HepG2 (cell line): Measurements from ENCODE around the gene IFI30. TPM values are rescaled to one million over a fixed set of nuclear protein-coding genes. Genes with fewer than 3 reads are reported as not detected.

Experiments used
- ATAC-seq: fragments of 200-7000 bp; cut with Tn5 transposase; 3 replicates; pipeline ENCODE4 v1.9.1; 2020; ENCODE audit warnings: mild to moderate bottlenecking, moderate library complexity
- BruUV-seq: library from RNA; stranded (reverse); fragments of 400-500 nt; replicated peaks from 2 replicates; lab custom pipeline; 2021; lab: Mats Ljungman, UMichigan
- CTCF ChIA-PET: fragments of 300-600 bp; formaldehyde crosslinking; extraction: SDS; loops from one replicate; lab custom pipeline; 2021; ENCODE audit warnings: low total read pairs, inconsistent platforms, low intra/inter-chr PET ratio; lab: Yijun Ruan, JAX
- POLR2A ChIA-PET: fragments of 350-600 bp; sonication (Branson Sonifier 250); formaldehyde crosslinking; loops from one replicate; lab custom pipeline; 2020; ENCODE audit warnings: antibody characterized with exemption, inconsistent platforms; lab: Yijun Ruan, JAX
- DNase-seq: peaks from one replicate; pipeline ENCODE4 v3.0.0-alpha.2; 2015; ENCODE audit warnings: low spot score
- FAIRE-seq: peaks from 3 replicates; lab custom pipeline; 2011; peaks lifted over from hg19 to GRCh38; lab: Jason Lieb, UNC
- H2AFZ ChIP-seq: one replicate; pipeline ENCODE4 v1.6.1; 2011; ENCODE audit warnings: low read length, inconsistent platforms
- H3K27ac ChIP-seq: fragments of 300-600 bp; 3 replicates; pipeline ENCODE4 v1.8.0; 2011; ENCODE audit warnings: mixed run types, mild to moderate bottlenecking, mixed read lengths, low read length, inconsistent platforms; ENCODE audit not compliant: insufficient read depth; ENCODE audit errors: extremely low read length
- H3K27me3 ChIP-seq, 2 experiments: fragments of 200-600 bp in 1 of 2; 2 replicates in 1 of 2; 3 replicates in 1 of 2; pipeline versions ENCODE4 v1.6.0 to v1.8.0; 2011; ENCODE audit warnings: low read length in 2 of 2, mild to moderate bottlenecking in 2 of 2, moderate library complexity in 2 of 2, inconsistent platforms in 1 of 2; ENCODE audit not compliant: insufficient read depth in 2 of 2, control insufficient read depth in 1 of 2
- H3K36me3 ChIP-seq, 2 experiments: fragments of 200-600 bp in 1 of 2; replicated peaks in 1 of 2; 2 replicates in 1 of 2; 3 replicates in 1 of 2; pipeline versions ENCODE4 v1.5.1 to v1.8.0; 2011; ENCODE audit warnings: low read length in 2 of 2, inconsistent platforms in 1 of 2; ENCODE audit not compliant: insufficient read depth in 2 of 2, control insufficient read depth in 1 of 2
- H3K4me1 ChIP-seq: 2 replicates; pipeline ENCODE4 v1.5.1; 2012; ENCODE audit warnings: low read length, inconsistent platforms; ENCODE audit not compliant: insufficient read depth
- H3K4me2 ChIP-seq: 2 replicates; pipeline ENCODE4 v1.6.0; 2011; ENCODE audit warnings: low read depth, low read length, inconsistent platforms
- H3K4me3 ChIP-seq, 3 experiments: fragments of 200-600 bp in 1 of 3; sonication (generic), shearing (Covaris generic) in 1 of 3; replicated peaks in 1 of 3; 2 replicates each; pipeline ENCODE4 v1.5.1; 2011 to 2016; ENCODE audit warnings: low read length in 3 of 3, inconsistent platforms in 2 of 3, low read depth in 2 of 3, mild to moderate bottlenecking in 2 of 3, control low read depth in 1 of 3, mixed read lengths in 1 of 3; ENCODE audit not compliant: insufficient read depth in 1 of 3
- H3K79me2 ChIP-seq: one replicate; pipeline ENCODE4 v1.6.1; 2011; ENCODE audit warnings: low read length, inconsistent platforms; ENCODE audit not compliant: insufficient read depth
- H3K9ac ChIP-seq: 2 replicates; pipeline ENCODE4 v1.6.0; 2011; ENCODE audit warnings: mild to moderate bottlenecking, low read depth, low read length, inconsistent platforms; ENCODE audit not compliant: insufficient read depth
- H3K9me3 ChIP-seq: 2 replicates; pipeline ENCODE4 v1.5.1; 2012; ENCODE audit warnings: mild to moderate bottlenecking, low read length
- H4K20me1 ChIP-seq: 2 replicates; pipeline ENCODE4 v1.6.0; 2011; ENCODE audit warnings: inconsistent platforms, mild to moderate bottlenecking, low read length, moderate library complexity; ENCODE audit not compliant: insufficient read depth
- ATF3 ChIP-seq: sonication (generic); formaldehyde crosslinking; IDR thresholded peaks from 2 replicates; pipeline ENCODE4 v1.4.0; 2020; ENCODE audit warnings: missing genetic modification reagents
- MATR3 ChIP-seq: sonication (generic); formaldehyde crosslinking; IDR thresholded peaks from 2 replicates; pipeline ENCODE4 v1.4.0; 2020; ENCODE audit warnings: missing genetic modification reagents
- PAF1 ChIP-seq: IDR thresholded peaks from 2 replicates; pipeline ENCODE4 v1.6.1; 2016; ENCODE audit warnings: missing genetic modification reagents, missing compliant biosample characterization
- PBX3 ChIP-seq: sonication (generic); formaldehyde crosslinking; IDR thresholded peaks from 2 replicates; pipeline ENCODE4 v1.8.1; 2023; ENCODE audit warnings: missing genetic modification reagents, inconsistent platforms, borderline replicate concordance
- RBAK ChIP-seq: sonication (generic); formaldehyde crosslinking; IDR thresholded peaks from 2 replicates; pipeline ENCODE4 v1.5.1; 2020; ENCODE audit warnings: mild to moderate bottlenecking, missing genetic modification reagents
- SCMH1 ChIP-seq: sonication (generic); formaldehyde crosslinking; IDR thresholded peaks from 2 replicates; pipeline ENCODE4 v1.9.0; 2021; ENCODE audit warnings: missing genetic modification reagents, mild to moderate bottlenecking, borderline replicate concordance
- SRSF9 ChIP-seq: fragments of 200-400 bp; formaldehyde crosslinking; IDR thresholded peaks from 2 replicates; pipeline ENCODE4 v1.6.1; 2018; ENCODE audit warnings: borderline replicate concordance, mild to moderate bottlenecking, low read depth, low read length; ENCODE audit not compliant: insufficient read depth, poor library complexity, severe bottlenecking
- TRAFD1 ChIP-seq: sonication (generic); formaldehyde crosslinking; IDR thresholded peaks from 2 replicates; pipeline ENCODE4 v1.5.1; 2020; ENCODE audit warnings: missing genetic modification reagents, mild to moderate bottlenecking, borderline replicate concordance
- ZFP62 ChIP-seq: sonication (generic); formaldehyde crosslinking; IDR thresholded peaks from 2 replicates; pipeline ENCODE4 v1.4.0; 2020; ENCODE audit warnings: missing genetic modification reagents
- ZKSCAN8 ChIP-seq: IDR thresholded peaks from 2 replicates; pipeline ENCODE4 v1.6.1; 2016; ENCODE audit warnings: borderline replicate concordance, missing genetic modification reagents, missing compliant biosample characterization
- ZNF20 ChIP-seq: sonication (generic); formaldehyde crosslinking; IDR thresholded peaks from 2 replicates; pipeline ENCODE4 v1.4.0; 2020; ENCODE audit warnings: mild to moderate bottlenecking, moderate library complexity, missing genetic modification reagents
- ZNF660 ChIP-seq: sonication (generic); formaldehyde crosslinking; IDR thresholded peaks from 2 replicates; pipeline ENCODE4 v1.5.1; 2020; ENCODE audit warnings: mild to moderate bottlenecking, low read depth, missing genetic modification reagents, borderline replicate concordance
- ZNF839 ChIP-seq: sonication (generic); formaldehyde crosslinking; IDR thresholded peaks from 2 replicates; pipeline ENCODE4 v1.4.0; 2020; ENCODE audit warnings: missing genetic modification reagents, mild to moderate bottlenecking, borderline replicate concordance
- ZSCAN30 ChIP-seq: sonication (generic); formaldehyde crosslinking; IDR thresholded peaks from 2 replicates; pipeline ENCODE4 v1.5.0; 2020; ENCODE audit warnings: mild to moderate bottlenecking, missing genetic modification reagents
- WGBS: methylation state at CpG from one replicate; pipeline ENCODE4 v1.1.6; 2017; ENCODE audit warnings: low lambda C conversion rate; 5-methylcytosine and 5-hydroxymethylcytosine counted together
- in situ Hi-C: cut with HindIII; loops from 2 replicates; pipeline ENCODE4 v1.10.0; 2017; ENCODE audit warnings: low pct_unique_long_range_greater_than_20kb; ENCODE audit not compliant: extremely low pct_ligation_motif_present
- intact Hi-C: fragments of 100-400 bp; cut with micrococcal nuclease; formaldehyde crosslinking; loops from one replicate; pipeline ENCODE4 v1.10.0; 2022; ENCODE audit not compliant: unreplicated experiment
- polyA plus RNA-seq, 8 experiments: library from polyadenylated mRNA; depleted of rRNA in 3 of 8; stranded (reverse) in 7 of 8; unstranded in 1 of 8; fragments of >200 nt; fragmentation: Illumina TruSeq in 4 of 8; extraction: Trizol in 4 of 8; gene quantifications; 2 replicates each; pipeline versions ENCODE4 v1.2.1 to v1.2.3, GENCODE V29; 2011 to 2016; ENCODE audit warnings: low read depth in 4 of 8, missing spikeins in 1 of 8, mixed read lengths in 1 of 8; ENCODE audit not compliant: insufficient read depth in 1 of 8
- total RNA-seq, 5 experiments: library from RNA; depleted of rRNA; stranded (reverse); fragments of >200 nt; fragmentation: Illumina TruSeq; extraction: Trizol; gene quantifications; 2 replicates each; pipeline ENCODE4 v1.2.3, GENCODE V29; 2016; ENCODE audit warnings: low read depth in 1 of 5

Gene IFI30
- total and polyA plus RNA-seq, 2 of the 13 experiments (the other 11 are each of a cell fraction or from before 2014, with no cell fraction given) = 25.0 to 79.4 TPM

- no peaks in the 10 kb centered on the region for H3K36me3 ChIP-seq
- CTCF ChIA-PET = no interaction called here
- FAIRE-seq = no peak
These were observed 47.1 kb downstream of the IFI30 start for GRCh38 chr19:18220632-18221275.

GRCh38 chr19:18221815-18222725 lies 48.5 kb downstream of the IFI30 start:
- Histone ChIP-seq H4K20me1 (no peaks in the 10 kb centered on the region), H3K79me2 (no peaks in the 10 kb centered on the region), H3K9me3 (no peaks in the 10 kb centered on the region), H3K27me3 (peaks cover 4 to 15% of the 10 kb centered on the region in 2 experiments; a peak in 3 of 5 replicates), H3K9ac (no peak overlapping the region), H3K4me2 (peak overlapping the region; percentile 62), H3K36me3 (no peaks in the 10 kb centered on the region), H3K4me3 (peak overlapping the region in 1 of 3 experiments; percentile 62; a peak in 2 of 6 replicates), H2AFZ (no peak overlapping the region), H3K4me1 (peaks cover 51% of the 10 kb centered on the region), H3K27ac (peak overlapping the region; percentile 43)
- in situ Hi-C loops = no loop called here
- intact Hi-C loops = no loop called here
- POLR2A ChIA-PET = interaction anchor here (0.7 kb wide), 1 partner anchor 18 kb away, joined by 5 read pairs; no protein-coding TSS in a partner anchor
- FAIRE-seq (peak; percentile 4), ATAC-seq (peak; percentile 19), DNase-seq (peak; percentile 31)
- CTCF ChIA-PET = no interaction called here
- no TSS peak for BruUV-seq
- WGBS = 20% methylated on average over 13 of the region's 25 CpGs
- TF ChIP-seq TRAFD1 (CRISPR knock-in tag) = no peak
- no peak for TF ChIP-seq MATR3 (CRISPR knock-in tag)
- TF ChIP-seq ZSCAN30 = no peak
- TF ChIP-seq ZFP62 (CRISPR knock-in tag) = no peak
- TF ChIP-seq ZNF839 (CRISPR knock-in tag) = no peak
- TF ChIP-seq ATF3 = no peak
- TF ChIP-seq PBX3 = no peak
- TF ChIP-seq RBAK (CRISPR knock-in tag) = no peak
- TF ChIP-seq SCMH1 (CRISPR knock-in tag) = no peak
- no peak for TF ChIP-seq PAF1
- TF ChIP-seq ZNF20 (CRISPR knock-in tag) = no peak

More at GRCh38 chr19:18220632-18221275, 47.1 kb downstream of the IFI30 start:
- H3K4me1 ChIP-seq = peaks cover 40% of the 10 kb centered on the region
- WGBS = 25% methylated on average over 12 of the region's 33 CpGs
- H3K27me3 ChIP-seq = peaks cover 4 to 15% of the 10 kb centered on the region in 2 experiments; a peak in 3 of 5 replicates
- H3K27ac ChIP-seq = no peak overlapping the region
- no peak overlapping the region for H3K4me3 ChIP-seq
- intact Hi-C loops (no loop called here), in situ Hi-C loops (no loop called here)
- POLR2A ChIA-PET = interaction anchor here (0.7 kb wide), 1 partner anchor 28 kb away, joined by 3 read pairs; the partner anchor contains the start of gene MPV17L2
- DNase-seq = no peak
- H4K20me1 ChIP-seq = no peaks in the 10 kb centered on the region
- no peak overlapping the region for H3K9ac ChIP-seq
- no TSS peak for BruUV-seq
- no peak for ATAC-seq
- peak overlapping the region; percentile 45; the same call in 1 of the 2 replicates for H3K4me2 ChIP-seq
- H3K9me3 ChIP-seq = no peaks in the 10 kb centered on the region
- H2AFZ ChIP-seq = no peak overlapping the region
- TF ChIP-seq SRSF9 (no peak), ZKSCAN8 (CRISPR knock-in tag) (no peak), ZNF660 (CRISPR knock-in tag) (no peak)
- TF ChIP-seq, all 625 proteins: peak for 0
- no peaks in the 10 kb centered on the region for H3K79me2 ChIP-seq
